Caco-2 (cell line): Measurements from ENCODE around the gene ZNF684. TPM values are rescaled to one million over a fixed set of nuclear protein-coding genes. Genes with fewer than 3 reads are reported as not detected.

Experiments
- BruUV-seq: library from RNA; stranded (reverse); fragments of 400-500 nt; replicated peaks from 2 replicates; lab custom pipeline; 2021; lab: Mats Ljungman, UMichigan
- CTCF ChIA-PET: fragments of 300-600 bp; sonication (Branson Sonifier 250); formaldehyde crosslinking; loops from one replicate; lab custom pipeline; 2022; ENCODE audit warnings: antibody characterized with exemption; lab: Charles Lee
- POLR2A ChIA-PET: fragments of 300-600 bp; sonication (Branson Sonifier 250); formaldehyde crosslinking; loops from one replicate; lab custom pipeline; 2022; ENCODE audit warnings: antibody characterized with exemption; lab: Charles Lee
- DNase-seq, 2 experiments: peaks; one replicate each; pipeline versions ENCODE4 v3.0.0 to v3.0.0-alpha.2; 2020 to 2022
- H3K27me3 ChIP-seq: replicated peaks from 2 replicates; pipeline ENCODE4 v1.6.0; 2011; ENCODE audit warnings: low read length; ENCODE audit not compliant: control insufficient read depth, insufficient read depth
- H3K36me3 ChIP-seq: 2 replicates; pipeline ENCODE4 v1.5.1; 2011; ENCODE audit warnings: low read length; ENCODE audit not compliant: control insufficient read depth, insufficient read depth
- H3K4me1 ChIP-seq: fragments of 250-450 bp; sonication (Bioruptor Pico); 2 replicates; pipeline ENCODE4 v1.5.1; 2020; ENCODE audit warnings: mild to moderate bottlenecking
- H3K4me3 ChIP-seq: 2 replicates; pipeline ENCODE4 v1.5.1; 2011; ENCODE audit warnings: low read depth, mild to moderate bottlenecking, control low read depth, low read length
- H3K9me3 ChIP-seq: fragments of 250-450 bp; sonication (Bioruptor Pico); 2 replicates; pipeline ENCODE4 v1.5.1; 2020; ENCODE audit warnings: mild to moderate bottlenecking, moderate library complexity
- H3K27ac Mint-ChIP-seq: one replicate; pipeline ENCODE4 v1.8.0; 2022; ENCODE audit warnings: mixed read lengths; ENCODE audit not compliant: unreplicated experiment
- H3K27me3 Mint-ChIP-seq: one replicate; pipeline ENCODE4 v1.8.0; 2022; ENCODE audit warnings: mixed read lengths; ENCODE audit not compliant: insufficient read depth, unreplicated experiment
- H3K36me3 Mint-ChIP-seq: one replicate; pipeline ENCODE4 v1.8.0; 2022; ENCODE audit warnings: mild to moderate bottlenecking, mixed read lengths; ENCODE audit not compliant: insufficient read depth, unreplicated experiment
- H3K4me1 Mint-ChIP-seq: one replicate; pipeline ENCODE4 v1.8.0; 2022; ENCODE audit warnings: low read depth, mixed read lengths; ENCODE audit not compliant: unreplicated experiment
- H3K4me3 Mint-ChIP-seq: one replicate; pipeline ENCODE4 v1.8.0; 2022; ENCODE audit warnings: mild to moderate bottlenecking, moderate library complexity, mixed read lengths; ENCODE audit not compliant: unreplicated experiment
- H3K9me3 Mint-ChIP-seq: one replicate; pipeline ENCODE4 v1.8.0; 2022; ENCODE audit warnings: mixed read lengths; ENCODE audit not compliant: unreplicated experiment
- CTCF ChIP-seq, 2 experiments: fragments of 200-600 bp in 1 of 2; IDR thresholded peaks; 1 replicate in 1 of 2; 2 replicates in 1 of 2; pipeline versions ENCODE4 v1.5.1 to v1.8.0; 2011 to 2022; ENCODE audit warnings: antibody characterized with exemption in 1 of 2, control low read depth in 1 of 2, inconsistent platforms in 1 of 2, low read depth in 1 of 2, low read length in 1 of 2, mild to moderate bottlenecking in 1 of 2, moderate library complexity in 1 of 2; ENCODE audit not compliant: insufficient read depth in 1 of 2, severe bottlenecking in 1 of 2, unreplicated experiment in 1 of 2
- intact Hi-C: fragments of 100-400 bp; cut with micrococcal nuclease; formaldehyde crosslinking; loops from one replicate; pipeline ENCODE4 v1.10.0; 2022; ENCODE audit not compliant: unreplicated experiment
- total RNA-seq: library from RNA; stranded (reverse); gene quantifications from 2 replicates; pipeline ENCODE4 v1.2.3, GENCODE V29; 2022

Gene ZNF684
- total RNA-seq, 1 experiment from 2014 or later: 3.2 TPM

- H3K36me3 ChIP-seq: no peaks in the 10 kb centered on the region
- peak overlapping the region; percentile 83 for H3K4me3 Mint-ChIP-seq
- H3K4me1 ChIP-seq: no peaks in the 10 kb centered on the region
- no peak for DNase-seq
- H3K36me3 Mint-ChIP-seq: peaks cover 10% of the 10 kb centered on the region
- no peaks in the 10 kb centered on the region for H3K9me3 ChIP-seq
- no peaks in the 10 kb centered on the region for H3K27me3 ChIP-seq
- H3K9me3 Mint-ChIP-seq: peaks cover 12% of the 10 kb centered on the region
- intact Hi-C loops: no loop called here
- peak overlapping the region; percentile 52 for H3K4me3 ChIP-seq
- CTCF ChIA-PET: no interaction called here
- POLR2A ChIA-PET: interaction anchor here (0.6 kb wide), 1 partner anchor 23 kb away, joined by 9 read pairs; the partner anchor contains the start of gene ZNF684
- H3K4me1 Mint-ChIP-seq: peaks cover 8% of the 10 kb centered on the region
- H3K27ac Mint-ChIP-seq: peak overlapping the region; percentile 90
- TSS peak; percentile 86 for BruUV-seq
- no peaks in the 10 kb centered on the region for H3K27me3 Mint-ChIP-seq
- no peak for TF ChIP-seq CTCF (IDR thresholded peaks at IDR 0.05; ENCODE audit: insufficient read depth in 1 of 2, low read depth in 1 of 2, low read length in 1 of 2, severe bottlenecking in 1 of 2, unreplicated experiment in 1 of 2)
These were observed 23.5 kb upstream of the ZNF684 start for GRCh38 chr1:40507973-40508372.

- TF ChIP-seq CTCF (IDR thresholded peaks at IDR 0.05; ENCODE audit: insufficient read depth in 1 of 2, low read depth in 1 of 2, low read length in 1 of 2, severe bottlenecking in 1 of 2, unreplicated experiment in 1 of 2): no peak
- peak within 1 kb of the TSS; percentile 83 for H3K4me3 Mint-ChIP-seq
- H3K36me3 ChIP-seq: no peaks in the 10 kb centered on the region
- no peaks in the 10 kb centered on the region for H3K9me3 ChIP-seq
- BruUV-seq: TSS peak; percentile 60
- ChIA-PET POLR2A (interaction anchor here (0.6 to 1.0 kb wide), 3 partner anchors 18 to 183 kb away, joined by 3 to 9 read pairs (median 4); partner anchors contain the start of genes NFYC and ZNF684), CTCF (interaction anchor here (0.6 kb wide), 1 partner anchor 13 kb away, joined by 3 read pairs; no protein-coding TSS in a partner anchor)
- H3K36me3 Mint-ChIP-seq: peaks cover 9% of the 10 kb centered on the region
- peaks cover 8% of the 10 kb centered on the region for H3K4me1 Mint-ChIP-seq
- peak; percentile 79 to 81 for DNase-seq
- intact Hi-C loops: no loop called here
- H3K4me3 ChIP-seq: peak within 1 kb of the TSS; percentile 52
- H3K27ac Mint-ChIP-seq: peak within 1 kb of the TSS; percentile 90
- no peaks in the 10 kb centered on the region for H3K27me3 ChIP-seq
- no peaks in the 10 kb centered on the region for H3K4me1 ChIP-seq
- peaks cover 9% of the 10 kb centered on the region for H3K9me3 Mint-ChIP-seq
- H3K27me3 Mint-ChIP-seq: no peaks in the 10 kb centered on the region
These were observed 22.8 kb upstream of the ZNF684 start, which contains the start of gene EXO5 for GRCh38 chr1:40508375-40509341. TSS of gene EXO5 (plus strand) at chr1:40508767. CDS start at chr1:40514545, 5,778 bp downstream.

- Histone ChIP-seq H3K27me3 (no peaks in the 10 kb centered on the region), H3K4me3 (no peak overlapping the region), H3K4me1 (no peaks in the 10 kb centered on the region), H3K9me3 (no peaks in the 10 kb centered on the region), H3K36me3 (no peaks in the 10 kb centered on the region)
- BruUV-seq: no TSS peak
- no peak overlapping the region for H3K4me3 Mint-ChIP-seq
- no peaks in the 10 kb centered on the region for H3K4me1 Mint-ChIP-seq
- H3K36me3 Mint-ChIP-seq: no peaks in the 10 kb centered on the region
- CTCF ChIA-PET: no interaction called here
- H3K27me3 Mint-ChIP-seq: no peaks in the 10 kb centered on the region
- POLR2A ChIA-PET: no interaction called here
- TF ChIP-seq CTCF (IDR thresholded peaks at IDR 0.05; ENCODE audit: insufficient read depth in 1 of 2, low read depth in 1 of 2, low read length in 1 of 2, severe bottlenecking in 1 of 2, unreplicated experiment in 1 of 2): no peak
- intact Hi-C loops: no loop called here
- no peak overlapping the region for H3K27ac Mint-ChIP-seq
- no peak for DNase-seq
- no peaks in the 10 kb centered on the region for H3K9me3 Mint-ChIP-seq
These were observed 11.9 kb upstream of the ZNF684 start for GRCh38 chr1:40519517-40519916.
